ENCODE results near the gene EYA2.

The EYA2 gene

DNA sequence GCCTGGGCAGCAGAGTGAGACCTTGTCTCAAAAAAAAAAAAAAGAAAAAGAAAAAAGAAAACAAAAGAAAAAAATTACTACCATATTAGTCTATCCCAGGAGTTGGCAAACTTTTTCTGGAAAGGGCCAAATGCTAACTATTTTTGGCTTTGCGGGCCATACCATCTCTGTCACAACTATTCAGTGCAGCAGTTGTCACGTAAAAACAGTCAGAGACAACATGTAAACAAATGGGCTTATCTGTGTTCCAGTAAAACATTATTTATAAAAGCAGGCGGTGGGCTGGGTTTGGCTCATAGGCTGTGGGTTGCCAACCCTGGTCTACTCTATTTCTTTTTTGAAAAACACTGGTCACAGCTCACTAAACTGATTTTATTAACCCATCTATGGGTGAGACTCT lies 53.4 kb downstream of the EYA2 start:
- in situ Hi-C loops (cut with HindIII; ENCODE audit: low sequenced_read_pairs) = no loop called here
- TF ChIP-seq, protein P1, sequence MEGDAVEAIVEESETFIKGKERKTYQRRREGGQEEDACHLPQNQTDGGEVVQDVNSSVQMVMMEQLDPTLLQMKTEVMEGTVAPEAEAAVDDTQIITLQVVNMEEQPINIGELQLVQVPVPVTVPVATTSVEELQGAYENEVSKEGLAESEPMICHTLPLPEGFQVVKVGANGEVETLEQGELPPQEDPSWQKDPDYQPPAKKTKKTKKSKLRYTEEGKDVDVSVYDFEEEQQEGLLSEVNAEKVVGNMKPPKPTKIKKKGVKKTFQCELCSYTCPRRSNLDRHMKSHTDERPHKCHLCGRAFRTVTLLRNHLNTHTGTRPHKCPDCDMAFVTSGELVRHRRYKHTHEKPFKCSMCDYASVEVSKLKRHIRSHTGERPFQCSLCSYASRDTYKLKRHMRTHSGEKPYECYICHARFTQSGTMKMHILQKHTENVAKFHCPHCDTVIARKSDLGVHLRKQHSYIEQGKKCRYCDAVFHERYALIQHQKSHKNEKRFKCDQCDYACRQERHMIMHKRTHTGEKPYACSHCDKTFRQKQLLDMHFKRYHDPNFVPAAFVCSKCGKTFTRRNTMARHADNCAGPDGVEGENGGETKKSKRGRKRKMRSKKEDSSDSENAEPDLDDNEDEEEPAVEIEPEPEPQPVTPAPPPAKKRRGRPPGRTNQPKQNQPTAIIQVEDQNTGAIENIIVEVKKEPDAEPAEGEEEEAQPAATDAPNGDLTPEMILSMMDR (IDR thresholded peaks at IDR 0.05; ENCODE audit: low read depth, low read length) = no peak
- H3K4me3 ChIP-seq (ENCODE audit: low read depth, low read length) = no peak overlapping the region
- DNase-seq (ENCODE audit: low read depth, low spot score) = no peak

DNA sequence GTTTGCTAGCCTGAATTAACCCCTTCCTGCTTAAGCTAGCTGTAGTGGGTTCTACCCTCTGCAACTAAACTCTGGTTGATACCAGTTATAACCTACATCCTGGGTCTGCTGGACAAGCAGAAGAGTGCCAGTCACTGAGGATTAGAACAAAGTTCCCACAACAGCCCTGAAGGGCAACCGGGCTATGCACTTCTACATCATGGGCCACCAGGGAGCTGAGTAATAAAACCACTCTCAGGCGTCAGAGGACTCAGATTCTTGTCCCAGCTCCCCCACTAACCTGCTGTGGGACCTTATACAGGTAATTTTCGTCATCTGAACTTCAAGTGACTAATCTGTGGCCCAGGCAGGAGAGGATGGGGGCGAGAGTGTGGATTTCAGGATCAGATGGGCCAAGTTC lies 56.8 kb downstream of the EYA2 start:
- no peak overlapping the region for H3K4me3 ChIP-seq (ENCODE audit: low read depth, low read length)
- in situ Hi-C loops (cut with HindIII; ENCODE audit: low sequenced_read_pairs) = no loop called here
- TF ChIP-seq, protein P1 (IDR thresholded peaks at IDR 0.05; ENCODE audit: low read depth, low read length) = no peak
- peak; percentile 50 for DNase-seq (ENCODE audit: low read depth, low spot score)

DNA sequence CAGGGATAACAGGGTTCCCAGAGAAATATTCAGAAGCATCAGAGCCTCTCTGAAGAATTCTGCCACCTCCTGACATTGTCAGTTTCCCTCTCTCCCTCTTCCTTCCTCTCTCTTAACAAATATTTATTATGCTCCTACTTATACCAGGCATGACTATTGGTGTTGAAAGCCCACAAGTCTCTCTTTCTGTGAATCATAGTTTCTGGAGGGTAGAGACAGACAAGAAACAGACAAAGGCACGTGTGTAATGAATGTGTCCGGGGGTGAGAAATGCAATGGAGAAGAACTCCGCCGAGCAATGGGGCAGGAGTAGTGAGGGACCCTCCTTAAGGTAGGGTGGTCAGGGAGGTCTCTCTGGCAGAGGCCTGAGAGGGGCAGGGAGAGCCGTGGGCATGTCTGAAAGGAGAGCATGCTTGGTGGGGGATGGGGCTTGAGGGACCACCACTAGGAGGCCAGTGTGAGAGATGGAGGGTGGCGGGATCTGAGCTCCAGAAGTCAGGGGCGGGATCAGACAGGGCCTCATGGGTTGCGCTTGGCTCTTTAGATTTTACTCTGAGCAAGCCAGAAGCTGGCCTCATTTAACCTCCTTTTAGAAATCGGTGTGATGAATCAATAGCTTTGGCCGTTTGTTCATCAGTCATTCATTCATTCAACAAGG lies 57.3 kb downstream of the EYA2 start:
- in situ Hi-C loops (cut with HindIII; ENCODE audit: low sequenced_read_pairs) = no loop called here
- peak; percentile 24 for DNase-seq (ENCODE audit: low read depth, low spot score)
- TF ChIP-seq, protein P1 (IDR thresholded peaks at IDR 0.05; ENCODE audit: low read depth, low read length) = no peak

DNA sequence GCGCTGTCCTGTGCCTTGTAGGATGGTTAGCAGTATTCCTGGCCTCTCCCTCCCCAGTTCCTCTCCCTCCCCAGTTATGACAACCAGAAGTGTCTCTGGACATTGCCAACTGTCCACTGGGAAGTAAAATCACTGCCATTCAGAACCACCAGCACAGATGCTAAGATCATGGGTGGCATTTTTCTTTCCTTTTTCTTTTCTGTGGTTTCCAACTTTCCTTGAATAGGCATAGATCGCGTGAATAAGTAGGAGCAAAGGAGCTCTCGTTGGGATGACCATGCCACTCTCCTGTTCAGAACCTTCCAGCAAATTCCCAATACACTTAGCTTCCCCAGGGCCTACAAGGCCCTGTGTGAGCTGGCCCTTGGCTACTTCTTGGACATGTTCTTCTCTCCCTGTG lies 59.0 kb downstream of the EYA2 start:
- no peak for DNase-seq (ENCODE audit: low read depth, low spot score)
- H3K4me3 ChIP-seq (ENCODE audit: low read depth, low read length) = no peak overlapping the region
- in situ Hi-C loops (cut with HindIII; ENCODE audit: low sequenced_read_pairs) = no loop called here
- TF ChIP-seq, protein P1 (IDR thresholded peaks at IDR 0.05; ENCODE audit: low read depth, low read length) = no peak

More for the DNA sequence above, 57.3 kb downstream of the EYA2 start:
- H3K4me3 ChIP-seq (ENCODE audit: low read depth, low read length) = no peak overlapping the region

DNA sequence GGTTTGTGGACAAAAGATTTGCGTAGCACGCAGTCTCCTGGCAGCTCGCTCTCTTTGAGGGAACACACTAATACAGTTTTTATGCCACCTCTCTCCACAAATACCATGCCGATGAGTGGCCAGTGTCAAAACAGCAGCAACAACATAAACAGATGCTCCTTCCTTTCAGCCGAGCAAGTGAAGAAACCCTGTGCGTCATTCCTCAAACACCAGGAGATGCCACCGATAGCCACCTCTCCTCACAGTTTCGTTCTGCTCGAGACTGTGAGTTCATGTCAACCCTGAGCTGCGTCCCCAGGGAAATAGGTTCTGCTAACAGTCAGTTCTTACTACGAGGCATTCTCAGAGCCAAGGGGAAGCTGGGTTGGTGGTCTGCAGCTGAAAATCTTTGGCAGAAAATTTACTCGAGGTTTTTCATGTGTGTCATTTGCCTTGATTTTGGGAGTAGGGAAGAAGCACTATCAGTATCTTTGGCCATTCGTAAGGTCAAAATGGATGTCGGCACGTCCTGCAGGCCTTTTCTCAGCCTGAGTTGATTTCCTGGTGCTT lies 59.9 kb downstream of the EYA2 start:
- no peak overlapping the region for H3K4me3 ChIP-seq (ENCODE audit: low read depth, low read length)
- TF ChIP-seq, protein P1 (IDR thresholded peaks at IDR 0.05; ENCODE audit: low read depth, low read length) = no peak
- in situ Hi-C loops (cut with HindIII; ENCODE audit: low sequenced_read_pairs) = no loop called here
- peak; percentile 97 for DNase-seq (ENCODE audit: low read depth, low spot score)

DNA sequence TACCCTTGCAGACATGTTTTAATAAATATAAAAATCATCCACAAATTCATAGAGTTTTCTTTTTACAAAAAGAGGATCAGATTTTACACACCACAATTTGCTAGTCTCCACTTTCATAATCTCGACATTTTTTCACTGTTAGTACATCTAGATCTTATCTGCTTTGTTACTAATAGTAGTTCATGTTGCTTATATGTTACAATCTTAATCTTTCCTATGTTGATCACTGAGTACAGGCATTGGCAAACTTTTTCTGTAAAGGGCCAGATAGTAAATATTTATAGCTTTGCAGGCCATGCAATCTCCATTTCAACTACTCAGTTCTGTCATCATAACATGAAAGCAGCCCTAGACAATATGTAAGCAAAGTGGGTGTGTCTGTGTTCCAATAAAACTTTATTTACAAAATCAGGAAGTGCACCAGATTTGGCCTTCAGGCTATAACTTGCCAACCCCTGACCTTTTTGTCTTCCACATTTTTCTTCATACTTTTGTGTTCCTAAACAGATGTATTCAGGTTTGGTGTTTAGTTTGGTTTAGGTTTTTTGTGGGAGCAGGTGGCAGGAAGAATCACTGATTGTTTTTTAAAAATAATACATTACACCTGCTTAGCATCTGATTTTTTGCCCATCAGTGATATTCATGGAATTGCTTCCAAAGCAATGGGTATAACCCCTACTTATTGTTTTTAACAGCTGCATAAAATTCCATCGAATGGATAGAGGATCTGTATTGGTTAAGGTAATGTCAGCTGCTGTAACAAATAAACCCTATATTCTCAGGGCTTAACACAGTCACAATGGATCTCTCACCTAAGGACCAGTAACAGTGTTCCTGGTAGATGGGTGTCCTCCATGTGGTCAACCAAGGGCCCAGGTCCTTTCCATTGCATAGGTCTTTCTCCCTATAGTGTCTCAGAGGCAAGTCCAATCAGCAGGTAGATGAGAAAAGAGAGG lies 61.2 kb downstream of the EYA2 start:
- TF ChIP-seq, protein P1 (IDR thresholded peaks at IDR 0.05; ENCODE audit: low read depth, low read length) = no peak
- no peak for DNase-seq (ENCODE audit: low read depth, low spot score)
- in situ Hi-C loops (cut with HindIII; ENCODE audit: low sequenced_read_pairs) = no loop called here
- no peak overlapping the region for H3K4me3 ChIP-seq (ENCODE audit: low read depth, low read length)
